AG09309 (cell line): ENCODE measurements around the gene TH.
"Not testable (repeated sequence)": the region's sequence is repeated elsewhere in the genome, so short reads cannot be mapped to it uniquely, and the experiment has no call there.

Experiments
- DNase-seq: peaks from one replicate; pipeline ENCODE4 v3.0.0-alpha.2; 2010; ENCODE audit warnings: low read depth
- H3K4me3 ChIP-seq: 2 replicates; pipeline ENCODE4 v1.5.1; 2011; ENCODE audit warnings: mild to moderate bottlenecking, low read depth, low read length, moderate library complexity; ENCODE audit not compliant: control insufficient read depth
- CTCF ChIP-seq: IDR thresholded peaks from 2 replicates; pipeline ENCODE4 v1.5.1; 2011; ENCODE audit warnings: mild to moderate bottlenecking, low read depth, low read length, inconsistent platforms; ENCODE audit not compliant: insufficient read depth, control insufficient read depth; ENCODE audit errors: missing control alignments

The TH gene

GRCh38 chr11:2199466-2200341, 28.1 kb upstream of the TH start:
- TF ChIP-seq CTCF: no peak
- no peak for DNase-seq
- no peak overlapping the region for H3K4me3 ChIP-seq

GRCh38 chr11:2198621-2199365, 27.2 kb upstream of the TH start:
- H3K4me3 ChIP-seq: no peak overlapping the region
- TF ChIP-seq CTCF: no peak
- no peak for DNase-seq

GRCh38 chr11:2197771-2198520, 26.3 kb upstream of the TH start:
- TF ChIP-seq CTCF: no peak
- no peak for DNase-seq
- H3K4me3 ChIP-seq: no peak overlapping the region

GRCh38 chr11:2196970-2197770, 25.6 kb upstream of the TH start:
- peak; percentile 91 for TF ChIP-seq CTCF
- H3K4me3 ChIP-seq: no peak overlapping the region
- no peak for DNase-seq

- H3K4me3 ChIP-seq: no peak overlapping the region
- no peak for TF ChIP-seq CTCF
- no peak for DNase-seq
These were observed 24.1 kb upstream of the TH start for GRCh38 chr11:2195756-2196088.

- peak; percentile 93 for TF ChIP-seq CTCF
- no peak overlapping the region for H3K4me3 ChIP-seq
- DNase-seq: no peak
These were observed 23.5 kb upstream of the TH start for GRCh38 chr11:2194877-2195755.

- H3K4me3 ChIP-seq: not testable (repeated sequence)
These were observed 22.4 kb upstream of the TH start for GRCh38 chr11:2193888-2194595.

More at GRCh38 chr11:2193888-2194595, 22.4 kb upstream of the TH start:
- DNase-seq: not testable (repeated sequence)
